ENCODE measurements around the gene COX4I1. TPM values are rescaled to one million over a fixed set of nuclear protein-coding genes. Genes with fewer than 3 reads are reported as not detected.

Gene COX4I1
- total RNA-seq, 1 experiment from 2014 or later = 839 TPM

GRCh38 chr16:85826686-85827247, 27.3 kb downstream of the COX4I1 start:
- no TSS peak for BruUV-seq (replicated peaks)
- no peak for TF ChIP-seq YY1 (IDR thresholded peaks at IDR 0.05; ENCODE audit: extremely low read depth, insufficient replicate concordance, low read depth, low read length)
- TF ChIP-seq ELF1 (IDR thresholded peaks at IDR 0.05; ENCODE audit: borderline replicate concordance, low read depth) = no peak
- no peak for TF ChIP-seq CTCF (IDR thresholded peaks at IDR 0.05 in 2 of 3, conservative IDR thresholded peaks at IDR 0.05 in 1 of 3; ENCODE audit: borderline replicate concordance in 1 of 3, insufficient read depth in 1 of 3, low read depth in 2 of 3, low read length in 2 of 3)
- TF ChIP-seq SP1 (IDR thresholded peaks at IDR 0.05; ENCODE audit: low read depth) = no peak
- H3K4me1 ChIP-seq (ENCODE audit: control insufficient read depth in 1 of 2, insufficient read depth in 2 of 2, low read length in 2 of 2) = peaks cover 0 to 1% of the 10 kb centered on the region in 2 experiments; a peak in 2 of 4 replicates
- no peaks in the 10 kb centered on the region for H3K9me2 ChIP-seq (ENCODE audit: insufficient read depth)
- H3K4me2 ChIP-seq (ENCODE audit: low read length) = no peak overlapping the region
- H4K20me1 ChIP-seq (ENCODE audit: insufficient read depth) = no peaks in the 10 kb centered on the region
- H3K27me3 ChIP-seq (ENCODE audit: insufficient read depth, low read length) = peaks cover 4% of the 10 kb centered on the region; the same call in 1 of the 2 replicates
- H3K79me2 ChIP-seq (ENCODE audit: insufficient read depth, low read length) = no peaks in the 10 kb centered on the region
- H3K27ac ChIP-seq (ENCODE audit: low read depth, low read length) = no peak overlapping the region
- no peaks in the 10 kb centered on the region for H3K9me3 ChIP-seq (ENCODE audit: control insufficient read depth in 1 of 2, insufficient read depth in 1 of 2, low read depth in 1 of 2, low read length in 2 of 2)
- no peak for ATAC-seq
- no peak overlapping the region for H3K9ac ChIP-seq (ENCODE audit: low read length)
- DNase-seq (ENCODE audit: low read depth, low spot score) = no peak
- ChIA-PET RAD21 (ENCODE audit: low non-redundant PET in 1 of 2, low total read pairs in 2 of 2, uncharacterized antibody in 2 of 2, unreplicated experiment in 2 of 2) (no interaction called here), CTCF (no interaction called here), POLR2A (no interaction called here)
- no peaks in the 10 kb centered on the region for H3K36me3 ChIP-seq (ENCODE audit: control insufficient read depth in 1 of 2, insufficient read depth in 2 of 2, low read length in 2 of 2)
- no peak overlapping the region for H3K4me3 ChIP-seq (replicated peaks in 1 of 2; ENCODE audit: low read depth in 1 of 2, low read length in 2 of 2)
- intact Hi-C loops (cut with micrococcal nuclease) = no loop called here
- no peak overlapping the region for H2AFZ ChIP-seq (ENCODE audit: low read depth, low read length, poor library complexity, severe bottlenecking)

GRCh38 chr16:85828166-85828565, 28.7 kb downstream of the COX4I1 start:
- DNase-seq (ENCODE audit: low read depth, low spot score) (no peak), ATAC-seq (no peak)
- no peak overlapping the region for H2AFZ ChIP-seq (ENCODE audit: low read depth, low read length, poor library complexity, severe bottlenecking)
- no TSS peak for BruUV-seq (replicated peaks)
- no peak overlapping the region for H3K4me3 ChIP-seq (replicated peaks in 1 of 2; ENCODE audit: low read depth in 1 of 2, low read length in 2 of 2)
- no peaks in the 10 kb centered on the region for H3K9me3 ChIP-seq (ENCODE audit: control insufficient read depth in 1 of 2, insufficient read depth in 1 of 2, low read depth in 1 of 2, low read length in 2 of 2)
- no peak for TF ChIP-seq ELF1 (IDR thresholded peaks at IDR 0.05; ENCODE audit: borderline replicate concordance, low read depth)
- no peak for TF ChIP-seq ZBTB33 (IDR thresholded peaks at IDR 0.05; ENCODE audit: extremely low read depth, insufficient replicate concordance, low read length)
- TF ChIP-seq POLR2A (IDR thresholded peaks at IDR 0.05; ENCODE audit: borderline replicate concordance, extremely low read depth, insufficient read depth, insufficient read length) = no peak
- no peak for TF ChIP-seq TCF7L2 (IDR thresholded peaks at IDR 0.05; ENCODE audit: borderline replicate concordance, extremely low read depth, insufficient read depth, insufficient read length)
- TF ChIP-seq CBX3 (IDR thresholded peaks at IDR 0.05; ENCODE audit: low read depth) = no peak
- no peak for TF ChIP-seq SP1 (IDR thresholded peaks at IDR 0.05; ENCODE audit: low read depth)
- TF ChIP-seq ZNF274 (IDR thresholded peaks at IDR 0.05; ENCODE audit: low read depth, low read length) = no peak
- TF ChIP-seq JUND (IDR thresholded peaks at IDR 0.05) = no peak
- no peak for TF ChIP-seq EZH2phosphoT487 (IDR thresholded peaks at IDR 0.05; ENCODE audit: borderline replicate concordance)
- no peak for TF ChIP-seq SRF (IDR thresholded peaks at IDR 0.05; ENCODE audit: low read depth)
- ChIA-PET POLR2A (no interaction called here), CTCF (no interaction called here), RAD21 (ENCODE audit: low non-redundant PET in 1 of 2, low total read pairs in 2 of 2, uncharacterized antibody in 2 of 2, unreplicated experiment in 2 of 2) (no interaction called here)
- H3K9me2 ChIP-seq (ENCODE audit: insufficient read depth) = no peaks in the 10 kb centered on the region
- no peaks in the 10 kb centered on the region for H3K36me3 ChIP-seq (ENCODE audit: control insufficient read depth in 1 of 2, insufficient read depth in 2 of 2, low read length in 2 of 2)
- no peak overlapping the region for H3K4me2 ChIP-seq (ENCODE audit: low read length)
- peaks cover 4% of the 10 kb centered on the region; the same call in 1 of the 2 replicates for H3K27me3 ChIP-seq (ENCODE audit: insufficient read depth, low read length)
- H4K20me1 ChIP-seq (ENCODE audit: insufficient read depth) = no peaks in the 10 kb centered on the region
- intact Hi-C loops (cut with micrococcal nuclease) = no loop called here
- H3K9ac ChIP-seq (ENCODE audit: low read length) = no peak overlapping the region
- H3K79me2 ChIP-seq (ENCODE audit: insufficient read depth, low read length) = no peaks in the 10 kb centered on the region
- H3K4me1 ChIP-seq (ENCODE audit: control insufficient read depth in 1 of 2, insufficient read depth in 2 of 2, low read length in 2 of 2) = no peaks in the 10 kb centered on the region
- H3K27ac ChIP-seq (ENCODE audit: low read depth, low read length) = no peak overlapping the region

All from HCT116 (cell line).